EL (cell line): ENCODE measurements around the gene LCN10.
"Not testable (repeated sequence)": the region's sequence is repeated elsewhere in the genome, so short reads cannot be mapped to it uniquely, and the experiment has no call there.

ENCODE experiments used
- DNase-seq: peaks from one replicate; pipeline ENCODE4 v3.0.0-alpha.2; 2016

The LCN10 gene

GRCh38 chr9:136742591-136743391 lies at the start of gene LCN10:
Gene LCN10, minus strand, starts transcription at chr9:136742940. Its CDS starts 37 bp downstream, at chr9:136742903.
- DNase-seq = no peak

- DNase-seq = peak; percentile 38
Observed at GRCh38 chr9:136791516-136792276, 49.0 kb upstream of the LCN10 start.

- DNase-seq = peak; percentile 99
Observed at GRCh38 chr9:136790640-136791515, 48.1 kb upstream of the LCN10 start, which contains the start of gene TMEM141. Gene TMEM141, plus strand, starts transcription at chr9:136791344. Its CDS starts 27 bp downstream, at chr9:136791371.

- DNase-seq = no peak
Observed at GRCh38 chr9:136789523-136789937, 46.8 kb upstream of the LCN10 start.

GRCh38 chr9:136788644-136789522 lies 46.1 kb upstream of the LCN10 start:
- DNase-seq = not testable (repeated sequence)

- DNase-seq = peak; percentile 64
Observed at GRCh38 chr9:136787690-136788400, 45.1 kb upstream of the LCN10 start.

GRCh38 chr9:136786983-136787382 lies 44.2 kb upstream of the LCN10 start:
- DNase-seq = not testable (repeated sequence)

GRCh38 chr9:136786451-136786850 lies 43.7 kb upstream of the LCN10 start:
- no peak for DNase-seq

GRCh38 chr9:136785565-136786355 lies 43.0 kb upstream of the LCN10 start:
- not testable (repeated sequence) for DNase-seq

- no peak for DNase-seq
Observed at GRCh38 chr9:136784997-136785361, 42.2 kb upstream of the LCN10 start.

- DNase-seq = peak; percentile 39
Observed at GRCh38 chr9:136784249-136784996, 41.7 kb upstream of the LCN10 start.

- DNase-seq = no peak
Observed at GRCh38 chr9:136782452-136782851, 39.7 kb upstream of the LCN10 start.

GRCh38 chr9:136779808-136780207 lies 37.1 kb upstream of the LCN10 start:
- DNase-seq = no peak

GRCh38 chr9:136777359-136777758 lies 34.6 kb upstream of the LCN10 start:
- no peak for DNase-seq

- DNase-seq = no peak
Observed at GRCh38 chr9:136776947-136777346, 34.2 kb upstream of the LCN10 start.

- DNase-seq = no peak
Observed at GRCh38 chr9:136775191-136775590, 32.5 kb upstream of the LCN10 start.

- no peak for DNase-seq
Observed at GRCh38 chr9:136774416-136775045, 31.8 kb upstream of the LCN10 start.

- DNase-seq = peak; percentile 26
Observed at GRCh38 chr9:136773386-136774044, 30.8 kb upstream of the LCN10 start.
